OCI-M2 (cell line): ENCODE results near the gene ERC2.

Experiments used
- DNase-seq: peaks from one replicate; lab custom pipeline; 2025; ENCODE audit not compliant: unreplicated experiment; lab: John Stamatoyannopoulos, UW

Gene ERC2

DNA sequence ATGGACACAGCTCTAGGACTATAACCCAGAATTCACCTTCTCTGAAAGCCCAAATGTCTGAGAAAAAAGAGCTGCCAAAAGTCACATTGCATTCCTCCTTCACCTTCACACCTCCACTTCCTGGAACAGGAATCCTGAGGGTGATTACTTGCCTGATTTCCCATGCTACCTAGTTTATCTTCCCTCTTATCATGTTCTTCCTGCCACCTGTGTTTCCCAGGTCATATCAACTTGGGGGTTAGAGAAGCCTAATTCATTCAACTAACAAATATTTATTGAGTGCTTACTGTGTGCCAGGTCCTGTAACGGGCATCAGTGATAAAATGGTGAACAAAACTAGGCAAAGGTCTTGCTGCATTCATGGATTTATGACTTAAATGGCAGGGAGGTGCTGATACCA, 701.5 kb downstream of the ERC2 start:
- no peak for DNase-seq

DNA sequence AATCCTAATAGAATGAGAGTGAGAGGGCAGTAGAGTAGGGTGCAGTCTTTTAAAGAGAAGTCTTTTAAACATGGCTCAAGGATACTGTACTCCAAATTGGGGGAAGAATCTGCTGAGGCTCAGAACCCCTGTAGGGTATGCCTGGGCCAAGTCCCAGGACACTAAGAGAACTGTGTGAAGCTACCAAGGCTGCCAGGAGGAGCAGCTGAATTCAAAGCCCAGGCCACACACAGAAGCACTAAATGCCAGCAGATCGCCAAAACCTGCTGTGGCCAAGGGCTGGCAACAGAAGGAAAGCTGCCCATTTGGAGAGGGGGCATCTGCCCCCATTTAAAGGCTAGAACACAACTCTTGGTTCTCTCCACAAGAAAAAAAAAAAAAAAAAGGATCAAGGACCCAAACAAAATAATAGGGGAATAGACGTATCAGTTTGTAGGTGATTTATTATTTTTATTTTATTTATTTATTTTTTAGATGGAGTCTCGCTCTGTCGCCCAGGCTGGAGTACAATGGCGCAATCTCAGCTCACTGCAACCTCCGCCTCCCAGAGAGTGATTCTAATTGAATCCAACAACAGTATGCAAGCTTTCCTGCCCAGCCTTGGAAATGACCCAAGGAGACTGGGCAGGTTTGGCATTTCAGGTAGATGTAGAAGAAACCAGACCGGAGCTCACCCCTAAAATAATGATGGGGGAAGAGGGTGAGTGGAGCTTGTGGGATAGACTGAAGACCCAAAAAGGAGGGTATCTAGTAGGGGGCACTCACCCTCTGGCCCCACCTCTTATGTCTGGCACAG, 702.2 kb downstream of the ERC2 start:
- DNase-seq: no peak

DNA sequence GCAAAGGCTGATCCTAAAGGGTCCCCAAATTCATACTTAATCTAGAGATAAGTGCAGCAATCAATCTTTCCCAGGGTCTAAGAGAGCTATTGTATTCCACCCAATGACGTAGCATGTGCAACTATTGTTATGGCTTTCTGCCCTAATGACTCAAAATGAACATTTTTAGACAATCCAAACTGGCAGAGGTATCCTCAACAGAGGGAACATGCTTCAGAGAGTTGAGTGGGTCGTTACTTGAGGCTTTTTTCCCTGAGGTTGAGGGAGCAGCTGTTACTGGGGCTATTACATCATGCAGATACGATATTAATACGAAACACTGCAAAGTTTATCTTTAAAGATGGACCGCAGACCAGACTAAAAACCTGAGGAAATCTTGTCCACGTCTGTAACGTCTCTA, 702.9 kb downstream of the ERC2 start:
- no peak for DNase-seq

DNA sequence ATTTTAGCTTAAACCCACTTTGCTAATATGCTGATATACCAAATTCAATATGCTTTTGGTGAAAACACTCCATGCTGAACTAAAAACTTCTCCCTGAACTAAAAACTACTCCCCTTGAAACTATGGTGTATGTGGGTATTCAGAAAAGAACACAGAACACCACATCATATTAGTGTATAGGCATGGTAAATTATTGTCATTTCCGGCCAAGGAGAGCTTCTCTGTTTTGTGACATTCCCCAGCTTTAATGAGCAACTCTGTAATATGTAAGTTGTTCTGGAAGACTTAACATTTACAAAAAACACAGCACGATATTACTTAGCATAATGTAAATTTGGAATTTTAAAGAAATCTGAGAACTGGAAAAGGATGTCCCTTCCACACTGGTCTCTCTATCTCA, 711.3 kb downstream of the ERC2 start:
- DNase-seq: no peak

DNA sequence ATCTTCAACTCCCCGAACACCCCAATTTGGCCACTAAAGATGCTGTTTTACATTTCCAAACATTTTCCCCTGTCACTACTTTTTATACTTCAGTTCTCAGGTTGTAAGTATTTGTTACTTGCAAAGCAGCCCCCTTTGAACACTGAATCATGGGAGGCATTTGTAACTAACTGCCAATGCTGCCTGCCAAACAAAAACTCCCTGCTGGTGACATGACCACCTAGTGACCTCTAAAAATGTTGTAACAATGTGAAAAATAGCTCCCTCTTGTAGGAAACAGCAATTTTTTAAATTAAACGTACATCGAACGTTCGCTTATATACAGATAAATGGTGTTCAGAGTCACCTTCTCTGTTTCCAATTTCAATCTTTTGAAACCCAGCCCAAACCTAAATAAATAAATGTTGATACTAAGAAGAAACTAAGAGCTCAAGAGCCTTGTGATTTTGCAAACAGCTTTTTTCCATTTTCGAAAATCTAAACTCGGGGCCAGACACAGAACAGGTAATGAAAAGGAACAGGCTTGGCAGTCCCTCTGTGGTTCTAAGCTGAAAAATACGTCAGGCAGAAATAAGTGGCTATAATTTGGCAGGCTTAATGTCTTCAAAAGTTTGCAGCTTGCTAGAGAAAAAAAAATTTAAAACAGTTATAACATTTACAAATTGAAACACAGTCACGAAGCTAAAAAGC, 712.6 kb downstream of the ERC2 start:
- DNase-seq: no peak

DNA sequence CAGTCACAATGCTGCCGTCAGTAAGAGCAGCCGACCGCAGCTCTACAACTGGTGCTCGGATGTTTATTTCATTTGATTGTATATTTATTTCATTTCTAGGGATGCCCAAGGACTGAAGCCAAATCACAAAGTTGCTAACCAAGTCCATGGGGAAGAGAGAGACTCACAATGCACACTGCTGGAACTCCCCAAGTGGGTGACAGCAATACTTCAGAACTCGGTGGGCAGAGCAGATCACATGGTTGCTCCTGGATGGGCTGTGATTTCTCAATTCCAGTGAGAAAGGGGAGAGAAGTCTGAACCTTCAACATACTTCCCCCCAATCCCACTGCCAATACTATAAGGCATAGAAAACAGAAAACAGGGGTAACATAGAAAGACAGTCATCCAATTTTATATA, 715.4 kb downstream of the ERC2 start:
- DNase-seq: no peak

DNA sequence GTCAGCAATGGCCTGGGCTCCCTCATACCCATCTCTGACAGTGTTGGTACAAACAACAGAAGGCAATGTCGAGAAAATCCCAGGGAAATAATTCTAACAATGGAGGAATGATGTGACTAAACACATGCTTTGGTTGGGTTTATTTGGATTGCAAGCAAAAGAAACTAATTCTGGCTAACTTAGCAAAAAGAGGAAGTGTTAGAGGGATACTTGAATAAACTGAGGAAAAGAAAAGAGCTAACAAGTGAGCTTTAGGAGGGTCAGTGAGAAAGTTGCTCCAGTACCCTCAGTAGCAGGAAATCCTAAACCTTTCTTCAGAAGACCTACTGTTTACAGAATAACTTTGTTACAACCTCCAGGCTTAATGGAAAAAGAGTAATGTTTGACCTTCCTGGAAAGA, 716.5 kb downstream of the ERC2 start:
- DNase-seq: no peak

DNA sequence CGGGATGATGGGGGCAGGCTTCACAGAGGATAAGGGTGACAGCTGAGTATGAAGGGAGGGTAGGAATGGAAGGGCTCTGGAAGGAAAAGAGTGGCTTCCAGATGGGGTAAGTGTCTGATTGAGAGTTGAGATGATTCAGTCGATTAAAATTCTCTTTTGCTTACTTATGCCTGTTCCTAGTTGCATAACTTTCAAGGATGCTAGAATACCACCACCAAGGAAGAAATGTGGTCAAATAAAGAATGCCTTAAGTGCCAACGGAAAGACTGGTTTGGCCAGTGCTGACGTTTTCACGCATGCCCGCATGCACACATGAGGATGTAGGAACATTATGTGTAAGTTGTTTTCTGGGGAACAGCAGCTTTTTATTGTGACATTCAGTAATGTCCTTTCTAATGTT, 717.7 kb downstream of the ERC2 start:
- DNase-seq: no peak

DNA sequence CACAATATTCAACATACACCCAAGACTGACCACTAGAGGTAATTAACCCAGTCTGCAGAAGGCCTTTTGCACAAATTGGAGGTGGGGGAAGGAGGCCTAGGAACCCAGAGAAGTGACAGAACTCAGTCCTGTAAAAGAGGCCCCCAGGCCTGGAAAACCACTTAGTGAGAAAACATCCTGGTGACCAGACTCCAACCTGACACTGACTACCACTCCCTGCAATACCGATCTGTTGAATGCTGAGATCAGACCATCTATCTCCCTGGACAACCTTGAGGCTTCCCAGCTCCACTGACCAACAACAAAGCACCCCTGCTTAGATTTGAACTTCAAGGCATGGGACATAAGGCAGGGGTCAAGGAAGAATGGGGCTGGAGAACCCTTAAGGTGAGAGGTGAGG, 719.2 kb downstream of the ERC2 start:
- no peak for DNase-seq

DNA sequence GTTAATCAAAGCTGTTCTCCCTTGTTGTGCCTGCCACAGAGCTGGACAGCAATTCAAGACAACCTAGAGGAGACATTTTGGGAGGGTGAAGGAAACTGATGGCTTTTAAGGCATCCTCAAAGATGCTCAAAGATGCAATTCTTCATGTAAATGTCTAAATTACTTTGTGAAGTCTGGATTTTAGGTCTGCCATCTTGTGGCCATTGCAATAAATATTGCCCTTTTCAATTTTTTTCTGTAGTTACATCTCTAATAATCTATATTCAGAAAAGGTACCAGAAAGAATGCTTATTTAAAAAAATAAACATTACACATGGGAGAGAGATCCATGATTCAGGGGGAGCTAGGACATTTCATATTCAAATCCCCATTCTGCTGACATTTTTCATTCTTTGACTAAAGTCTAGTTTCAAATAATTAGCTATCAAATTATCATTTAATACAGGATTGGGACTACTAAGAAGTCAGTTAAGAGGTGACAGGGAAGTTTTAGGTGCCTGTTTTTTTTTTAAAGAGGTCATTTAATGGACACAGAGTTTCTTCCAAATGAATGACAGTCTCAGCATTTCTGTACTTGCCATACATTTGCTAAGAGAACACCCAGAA, 721.4 kb downstream of the ERC2 start:
- no peak for DNase-seq

DNA sequence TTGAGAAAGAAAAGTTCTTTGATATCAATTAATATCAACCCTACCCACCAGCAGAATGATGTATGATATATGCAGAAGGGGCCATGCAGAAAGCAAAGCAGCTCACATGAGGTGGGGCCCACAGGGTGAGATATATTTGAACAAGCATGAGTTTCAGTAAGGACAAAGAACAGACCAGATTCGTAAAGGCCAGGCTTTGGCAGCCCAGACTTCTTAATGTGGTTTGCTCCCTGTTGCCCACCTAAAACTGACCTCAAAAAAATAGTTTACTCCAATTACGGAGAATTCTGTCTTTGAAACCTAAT, 725.5 kb downstream of the ERC2 start:
- DNase-seq: no peak

DNA sequence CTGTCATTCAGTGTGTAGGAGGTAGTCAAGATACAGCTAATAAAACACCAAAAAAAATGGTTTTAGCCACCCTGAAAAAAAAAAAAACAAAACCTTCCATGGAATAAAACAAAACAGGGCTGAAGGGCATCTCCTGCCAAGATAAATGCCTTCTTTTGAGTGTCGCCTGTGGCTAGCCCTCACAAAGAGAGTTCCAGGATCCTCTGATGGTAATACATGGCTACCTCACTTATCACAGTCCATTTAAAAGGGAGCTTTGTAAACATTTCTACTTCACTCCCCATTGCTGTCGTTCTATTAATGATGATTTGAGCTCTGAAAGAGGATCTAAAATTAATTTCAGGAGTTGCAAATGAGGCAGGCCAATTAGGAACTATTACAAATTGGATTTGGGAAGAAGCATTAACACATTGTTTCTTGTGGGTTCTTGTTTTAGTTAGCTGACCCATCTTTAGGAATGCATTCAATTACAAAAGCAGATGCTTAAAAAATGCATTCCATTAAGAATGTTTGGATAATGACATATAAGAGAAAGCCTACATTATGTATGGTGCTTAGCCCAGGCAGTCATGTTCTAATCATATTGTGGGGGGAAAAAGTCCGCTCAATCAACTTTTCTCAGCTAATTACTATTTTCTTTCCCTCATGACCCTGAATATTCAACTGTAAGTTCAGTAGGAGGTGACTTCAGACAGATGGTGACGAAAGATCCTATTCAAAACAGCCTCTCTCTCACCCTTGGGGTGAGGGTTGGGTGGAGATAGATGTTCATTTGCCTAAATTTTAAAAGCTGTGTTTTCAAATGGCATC, 726.0 kb downstream of the ERC2 start:
- DNase-seq: no peak

DNA sequence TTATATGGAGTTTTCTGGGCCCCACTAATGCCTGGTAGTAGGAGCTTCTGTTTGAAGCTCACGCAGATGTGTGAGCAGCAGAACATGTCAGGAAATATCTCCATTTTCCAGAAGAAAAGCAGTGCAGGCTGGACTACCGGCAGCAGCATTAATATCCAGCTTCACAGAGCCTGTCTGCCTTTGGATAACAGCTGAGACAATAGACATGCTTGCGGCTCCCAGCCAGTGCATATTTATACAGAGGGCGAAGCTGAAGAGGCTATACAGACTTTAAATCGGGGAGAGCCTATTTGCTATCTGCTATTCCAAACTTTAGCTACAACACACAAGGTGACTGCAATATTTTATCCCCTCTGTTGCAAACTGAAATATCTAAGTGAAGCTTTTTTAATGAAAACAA, 731.1 kb downstream of the ERC2 start:
- no peak for DNase-seq

DNA sequence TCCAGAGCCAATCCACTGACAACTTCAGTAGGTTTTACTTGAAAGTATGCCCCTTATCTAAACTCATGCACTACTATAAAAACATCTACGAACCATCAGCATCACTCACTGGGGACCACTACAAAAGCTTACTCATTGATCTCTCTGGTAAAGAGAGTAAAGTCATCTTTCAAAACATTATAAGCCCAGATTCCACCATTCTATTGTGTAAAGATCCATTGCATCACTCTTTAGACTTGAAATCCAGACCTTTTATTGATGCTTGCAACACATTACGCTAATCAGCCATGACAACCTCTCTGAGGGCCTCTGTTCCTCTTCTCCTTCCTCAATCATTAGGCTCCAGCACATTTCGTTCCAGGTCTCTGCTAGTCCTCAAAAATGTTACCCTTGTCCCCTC, 732.3 kb downstream of the ERC2 start:
- no peak for DNase-seq

DNA sequence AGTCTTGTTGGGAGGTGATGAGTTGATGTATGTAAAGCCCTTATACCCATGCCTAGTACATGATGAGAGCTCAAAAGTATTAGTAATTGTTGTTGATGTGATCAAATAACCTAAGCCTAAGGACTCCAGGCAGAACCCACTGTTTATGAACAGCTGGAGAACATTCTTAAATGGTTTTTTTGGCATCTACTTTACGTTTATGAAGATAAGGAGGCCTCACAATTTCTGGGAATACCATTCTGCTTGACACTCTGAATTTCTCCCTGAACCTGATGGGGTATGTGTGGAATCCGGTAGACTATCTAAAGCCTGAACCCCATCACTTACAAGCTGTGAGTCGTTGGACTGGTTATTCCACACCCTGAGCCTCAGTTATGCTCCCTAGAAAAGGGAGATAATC, 736.5 kb downstream of the ERC2 start:
- no peak for DNase-seq

DNA sequence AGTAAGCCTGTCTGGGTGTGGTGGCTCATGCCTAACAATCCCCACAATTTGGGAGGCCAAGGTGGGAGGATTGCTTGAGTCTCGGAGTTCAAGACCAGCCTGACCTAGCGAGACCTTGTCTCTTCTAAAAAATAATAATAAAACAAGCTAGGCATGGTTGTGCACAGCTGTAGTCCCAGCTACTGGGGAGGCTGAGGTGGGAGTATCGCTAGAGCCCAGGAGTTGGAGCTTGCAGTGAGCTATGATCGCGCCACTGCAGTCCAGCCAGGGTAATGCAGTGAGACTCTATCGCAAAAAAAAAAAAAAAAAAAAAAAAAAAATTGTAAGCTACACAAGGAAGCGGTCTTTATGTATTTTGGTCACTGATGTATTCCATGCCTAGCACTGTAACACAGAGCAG, 738.7 kb downstream of the ERC2 start:
- no peak for DNase-seq

DNA sequence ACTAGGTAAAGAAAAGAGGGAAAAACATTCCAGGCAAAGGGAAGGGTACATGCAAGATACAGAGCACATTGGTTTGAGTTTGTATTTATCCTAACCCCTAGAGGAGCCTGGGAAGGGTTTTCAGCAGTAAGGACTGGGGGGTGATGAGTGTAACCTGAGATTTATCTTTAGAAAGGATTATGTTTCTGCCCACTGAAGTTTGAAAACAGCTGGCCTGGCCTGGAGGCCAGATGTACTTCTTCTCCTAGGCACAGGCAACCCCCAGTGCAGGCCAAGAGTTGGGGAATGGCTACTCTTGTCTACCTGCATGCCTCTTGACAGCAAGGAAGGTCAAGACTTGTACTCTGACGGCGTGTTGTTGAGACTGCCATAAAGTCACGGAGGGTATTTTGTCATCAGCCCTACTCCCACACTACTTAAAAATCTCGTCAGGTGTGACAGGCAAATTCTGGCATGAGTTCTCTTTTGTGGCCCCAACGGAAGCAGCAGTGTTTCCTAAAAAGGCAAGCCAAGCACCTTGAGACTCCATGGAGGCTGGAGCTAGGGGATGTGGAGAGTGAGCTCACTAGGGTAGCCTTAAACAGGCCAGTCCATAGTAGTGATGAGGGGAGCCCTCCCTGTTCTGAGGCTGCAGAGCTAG, 739.7 kb downstream of the ERC2 start:
- no peak for DNase-seq

DNA sequence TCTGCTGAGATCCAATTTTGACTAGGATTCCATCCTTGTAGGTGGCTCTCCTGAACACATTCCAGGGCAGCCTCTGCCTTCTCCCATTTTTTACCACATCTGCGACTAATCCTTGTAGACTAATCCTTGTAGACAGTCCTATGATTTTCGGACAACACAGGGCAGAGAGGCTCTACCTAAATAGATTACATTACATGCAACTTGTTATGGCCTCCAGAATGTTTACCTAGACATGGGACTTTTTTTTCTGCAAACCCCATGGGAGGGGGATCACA, 741.8 kb downstream of the ERC2 start:
- no peak for DNase-seq

DNA sequence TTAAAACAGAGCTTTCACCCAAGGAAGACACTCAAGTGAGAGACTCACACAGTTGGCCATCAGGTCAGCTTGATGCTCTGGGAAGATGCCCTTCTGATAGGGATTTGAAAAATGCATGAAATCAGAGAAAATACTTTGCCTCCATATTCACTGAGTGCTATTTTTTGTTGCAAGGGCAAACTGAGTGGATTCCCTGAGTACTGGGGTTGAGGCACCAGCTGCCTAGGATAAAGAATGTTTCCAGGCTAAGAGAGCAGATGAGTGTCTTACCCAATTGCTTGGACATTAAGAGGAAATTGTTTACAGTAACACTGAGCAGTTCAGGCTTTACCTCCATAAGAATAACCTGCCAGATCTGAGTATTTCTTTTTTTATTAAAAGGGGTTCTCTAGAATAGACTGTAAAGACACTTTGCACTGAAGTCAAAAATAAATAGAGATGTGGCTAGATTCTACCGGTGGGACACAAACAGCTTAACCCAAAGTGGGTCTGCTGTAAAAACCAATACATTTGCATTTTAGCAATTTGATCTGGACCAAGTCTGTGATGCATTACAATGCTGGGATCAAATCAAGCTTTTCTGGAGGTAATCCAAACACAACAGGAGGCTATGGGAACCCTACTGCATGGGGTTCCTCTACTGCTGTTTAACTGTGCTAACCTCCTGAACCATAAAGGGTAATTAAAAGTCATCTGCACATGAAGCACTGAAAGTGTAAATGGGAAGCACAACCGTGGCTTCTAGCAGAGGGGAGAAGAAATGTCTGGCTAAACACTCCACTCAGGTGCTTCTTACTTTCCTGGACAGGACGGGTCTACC, 742.4 kb downstream of the ERC2 start:
- no peak for DNase-seq

DNA sequence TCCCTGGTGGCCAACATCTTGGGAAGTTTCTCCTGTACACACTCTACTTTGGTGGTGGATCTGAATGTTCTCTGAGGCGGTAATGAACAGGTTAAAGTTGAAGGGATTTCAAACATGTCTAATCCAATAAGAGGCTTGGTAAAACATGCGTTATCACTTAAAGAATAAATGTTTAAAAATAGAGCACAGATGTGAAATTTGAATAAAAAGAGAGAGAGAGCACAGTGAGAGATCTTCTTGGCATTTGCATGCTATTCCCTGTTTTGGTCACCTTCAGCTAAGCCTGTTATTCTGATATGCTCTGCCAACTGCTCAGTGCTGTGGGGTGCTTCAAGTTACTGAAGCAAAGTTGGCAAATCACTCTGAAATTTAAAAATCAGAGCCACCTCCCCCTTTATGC, 743.4 kb downstream of the ERC2 start:
- DNase-seq: no peak

DNA sequence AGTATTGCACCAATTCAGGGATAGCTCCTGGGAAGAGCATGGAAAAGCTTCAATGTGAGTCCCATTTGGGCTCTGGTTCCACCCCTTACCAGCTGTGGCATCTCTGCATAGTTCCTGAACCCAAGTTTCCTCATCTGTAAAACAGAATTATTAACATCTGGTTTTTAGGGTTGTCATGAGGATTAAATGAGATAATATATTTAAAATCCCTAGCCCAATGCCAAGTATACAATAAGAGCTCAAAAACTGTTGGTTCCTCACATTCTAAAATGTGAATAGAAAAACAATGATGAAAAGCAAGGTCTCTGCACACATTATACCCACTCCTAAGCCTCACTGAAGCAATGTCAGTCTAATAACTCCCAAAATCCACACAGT, 743.9 kb downstream of the ERC2 start:
- DNase-seq: no peak
